ENCODE data around the gene IGSF22.
"Not testable (repeated sequence)": the region's sequence is repeated elsewhere in the genome, so short reads cannot be mapped to it uniquely, and the experiment has no call there.

IGSF22 gene

DNA sequence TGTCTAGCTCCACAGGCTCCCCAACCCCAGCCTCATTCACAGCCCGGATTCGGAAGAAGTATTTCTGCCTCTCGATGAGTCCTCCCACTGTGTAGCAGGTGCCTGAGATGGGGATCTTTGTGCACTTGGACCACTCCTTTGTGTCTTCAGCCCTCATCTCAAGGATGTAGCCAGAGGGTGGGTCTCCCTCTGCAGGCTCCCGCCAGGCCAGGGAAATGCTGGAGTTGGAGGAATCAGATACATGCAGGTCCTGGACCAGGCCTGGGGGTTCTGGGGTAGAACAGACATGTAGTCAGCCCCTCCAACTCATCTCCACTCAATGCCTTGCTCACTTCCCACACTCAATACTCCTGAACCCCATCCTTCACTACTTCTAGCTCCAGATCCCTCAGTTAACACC is 16.6 kb downstream of the IGSF22 start:
- no peak for DNase-seq

DNA sequence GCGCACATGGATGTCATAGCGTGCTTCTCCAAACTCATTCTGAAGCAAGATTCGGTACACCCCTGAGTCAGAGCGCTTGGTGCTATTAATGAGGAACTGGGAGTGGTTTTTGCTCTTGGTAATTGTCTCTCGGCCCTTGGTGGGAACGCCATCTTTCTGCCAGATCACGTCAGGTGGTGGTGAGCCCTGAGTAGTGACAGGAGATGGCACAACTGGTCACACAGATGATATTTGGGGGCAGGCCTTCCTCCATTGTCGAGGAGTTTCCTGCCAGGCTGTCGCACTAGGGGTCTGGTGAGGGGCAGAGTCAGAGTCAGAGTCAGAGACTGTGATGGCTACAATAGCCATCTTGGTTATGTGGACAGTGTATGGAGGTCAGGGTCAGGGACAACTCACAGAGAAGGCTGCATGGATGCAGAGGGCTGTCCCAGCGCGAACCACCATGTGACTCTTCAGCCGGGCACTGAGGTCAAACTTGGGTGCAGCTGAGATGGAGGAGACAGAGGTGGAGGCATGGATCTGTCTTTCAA is 18.1 kb downstream of the IGSF22 start:
- DNase-seq, result no peak

DNA sequence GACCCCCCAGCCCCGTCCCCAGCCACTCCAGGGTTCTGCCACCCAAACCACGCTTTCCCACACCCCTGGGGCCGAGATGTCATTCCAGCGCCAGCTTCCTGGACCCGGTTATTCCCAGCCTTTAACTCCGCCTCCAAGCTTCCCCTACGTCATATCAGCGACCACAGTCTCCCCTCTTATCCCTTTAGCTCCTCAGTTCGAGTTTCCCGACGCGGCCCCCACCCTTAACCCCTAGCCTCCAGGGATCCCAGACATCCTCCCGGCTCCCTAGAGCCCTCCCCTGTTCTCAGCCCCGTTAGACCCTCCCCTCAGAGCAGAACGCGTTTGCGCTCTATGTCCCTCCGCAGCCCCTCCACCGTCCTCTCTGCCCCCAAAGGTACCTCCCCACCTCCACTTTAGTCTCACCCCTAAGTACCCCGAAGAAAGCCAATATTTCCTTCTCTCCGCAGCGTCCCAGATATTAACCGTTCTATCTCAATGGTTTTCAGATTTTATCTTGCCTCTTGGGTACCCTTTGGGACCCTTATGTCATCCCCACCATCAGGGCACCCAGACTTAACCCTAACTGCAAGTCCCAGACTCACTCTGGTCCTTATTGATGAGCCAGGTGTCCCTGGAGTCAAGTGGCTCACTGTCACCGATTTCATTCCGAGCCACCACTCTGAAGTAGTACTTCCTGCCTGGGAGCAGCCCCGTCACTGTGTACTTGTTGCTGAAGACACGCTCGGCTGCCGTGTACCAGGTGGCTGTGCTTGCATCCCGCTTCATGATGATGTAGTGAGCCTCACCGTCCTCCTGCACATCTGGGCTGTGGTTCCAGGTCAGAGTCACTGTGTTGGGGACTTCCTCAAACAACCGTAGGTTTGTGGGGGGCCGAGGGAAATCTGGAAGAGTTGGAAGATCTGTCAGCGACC is 19.4 kb downstream of the IGSF22 start:
- no peak for DNase-seq

DNA sequence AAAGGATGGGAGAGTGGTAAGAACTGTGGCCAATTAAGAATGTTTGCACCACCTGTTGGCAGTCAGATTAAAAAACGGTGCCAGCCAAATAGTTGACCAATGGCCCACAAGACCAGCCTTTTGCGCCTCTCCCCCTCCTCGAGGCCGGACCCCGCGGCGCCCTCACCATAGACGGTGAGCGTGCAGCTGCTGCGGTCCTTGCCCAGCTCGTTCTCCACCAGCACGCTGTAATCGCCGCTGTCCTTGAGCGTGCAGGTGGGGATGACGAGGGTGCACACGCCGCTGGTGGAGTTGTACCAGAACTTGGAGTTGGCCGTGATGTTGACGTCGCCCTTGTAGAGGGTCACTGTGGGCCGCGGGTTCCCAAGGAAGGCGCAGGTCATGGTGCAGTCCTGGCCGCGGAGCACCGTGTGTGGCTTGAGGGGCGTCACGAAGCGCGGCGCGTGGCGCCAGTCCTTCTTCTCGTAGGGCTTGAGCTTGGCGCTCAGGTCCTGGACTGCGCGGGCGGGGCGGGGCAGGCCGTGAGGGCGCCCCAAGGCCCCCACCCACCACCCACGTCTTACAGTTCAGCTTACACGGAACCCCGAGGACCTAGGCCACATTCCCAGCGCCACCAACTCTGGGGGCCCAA is 20.2 kb downstream of the IGSF22 start:
- DNase-seq, result no peak

DNA sequence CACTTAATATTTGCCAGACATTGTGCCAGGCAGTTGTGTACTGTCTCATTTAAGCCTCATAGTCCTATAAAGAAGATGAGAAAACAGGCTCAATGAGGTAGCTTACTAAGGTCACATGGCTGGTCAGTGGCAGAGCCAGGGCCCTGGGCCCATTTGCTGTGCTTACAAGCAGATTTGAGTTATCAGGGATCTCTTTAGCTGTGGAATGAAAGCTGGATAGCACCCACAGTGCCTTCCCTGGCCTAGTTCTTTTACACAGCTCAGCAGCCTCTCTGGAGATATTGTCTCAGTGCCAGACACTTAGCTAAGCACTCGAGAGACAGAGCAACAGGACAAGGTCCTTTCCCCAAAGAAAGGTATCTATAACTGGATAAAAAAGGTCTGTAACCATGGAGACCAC is 21.3 kb downstream of the IGSF22 start:
- no peak for DNase-seq

DNA sequence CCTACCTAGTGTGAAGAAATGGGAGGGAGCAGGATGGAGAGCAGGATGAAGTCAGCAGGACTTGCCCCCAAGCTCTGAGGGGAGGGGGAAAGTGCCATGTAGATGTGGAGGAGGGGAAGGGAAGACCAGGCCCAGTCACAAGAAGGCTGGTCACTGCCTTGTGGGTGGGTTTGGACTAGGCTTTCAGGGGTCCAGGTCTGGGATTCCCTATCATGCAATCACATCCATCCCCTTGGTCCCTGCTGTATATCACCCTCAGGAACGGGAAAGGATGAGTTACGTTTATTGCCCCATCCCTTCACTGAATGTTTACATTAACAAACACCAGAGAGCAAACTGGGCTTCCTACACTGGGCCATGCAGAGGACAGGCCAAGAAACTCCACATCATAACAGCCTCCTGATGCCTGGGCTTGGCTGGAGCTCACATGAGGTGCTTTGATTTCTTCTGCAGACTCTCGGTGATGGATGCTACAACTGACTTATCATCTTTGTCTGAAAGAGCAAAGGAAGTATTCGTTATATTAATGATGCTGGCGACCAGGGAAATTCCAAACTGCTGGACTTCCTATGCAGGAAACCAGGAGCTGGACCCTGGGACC is 21.8 kb downstream of the IGSF22 start:
- no peak for DNase-seq

DNA sequence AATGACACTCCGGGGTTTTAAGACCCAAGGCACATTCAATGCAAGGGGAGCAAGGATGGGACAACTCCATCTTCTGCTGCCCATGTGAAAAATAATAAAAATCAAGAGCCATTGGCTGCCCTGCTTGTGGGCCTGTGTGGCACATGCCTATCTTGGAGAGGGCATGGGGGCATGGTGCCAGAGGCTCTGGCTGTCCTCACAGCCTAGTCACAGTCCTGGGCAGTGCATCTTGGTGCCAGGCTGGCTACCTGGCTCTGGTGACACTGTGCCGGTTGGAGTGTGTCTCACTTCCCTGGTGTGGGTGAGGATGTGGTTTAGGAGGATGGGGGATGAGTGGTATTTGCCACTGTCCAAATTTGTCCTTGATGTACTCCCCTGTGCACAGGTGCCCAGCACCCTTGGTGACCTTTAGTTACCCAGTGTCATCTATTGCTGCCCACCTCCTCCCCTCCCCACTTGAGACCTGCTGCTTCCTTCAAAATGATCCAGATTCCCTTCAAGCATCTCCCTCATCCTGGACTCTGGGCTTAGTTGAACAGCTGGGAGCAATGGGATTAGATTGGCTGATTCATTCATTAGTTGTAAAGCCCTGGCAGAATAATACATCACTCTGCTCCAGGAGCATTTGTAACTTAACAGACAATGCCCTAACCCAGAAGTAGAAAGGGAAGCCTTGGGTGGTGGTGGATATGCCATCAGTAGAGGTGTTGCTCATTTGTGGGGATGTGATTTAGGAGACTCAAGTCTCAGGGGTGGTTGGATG is 22.8 kb downstream of the IGSF22 start:
- DNase-seq, result no peak

DNA sequence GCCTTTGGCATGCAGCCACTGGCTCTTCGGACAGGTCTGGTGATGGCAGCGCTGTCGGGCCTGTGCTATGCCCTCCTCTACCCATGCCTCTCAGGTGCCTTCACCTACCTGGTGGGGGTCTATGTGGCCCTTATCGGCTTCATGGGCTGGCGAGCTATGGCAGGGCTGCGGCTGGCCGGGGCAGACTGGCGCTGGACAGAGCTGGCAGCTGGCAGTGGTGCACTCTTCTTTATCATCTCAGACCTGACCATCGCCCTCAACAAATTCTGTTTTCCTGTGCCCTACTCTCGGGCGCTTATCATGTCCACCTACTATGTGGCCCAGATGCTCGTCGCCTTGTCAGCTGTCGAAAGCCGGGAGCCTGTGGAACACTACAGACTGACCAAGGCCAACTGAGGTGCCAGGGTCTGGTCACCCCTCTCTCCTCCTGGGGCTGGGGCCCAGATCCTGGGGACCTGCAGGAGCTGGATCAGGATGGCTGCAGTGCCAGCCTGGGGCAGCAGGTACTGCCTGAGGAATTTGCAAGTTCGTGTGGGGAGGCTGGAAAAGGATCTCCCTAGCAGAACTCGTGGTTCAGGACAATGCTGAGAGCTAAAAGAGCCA is 24.3 kb downstream of the IGSF22 start:
- no peak for DNase-seq

DNA sequence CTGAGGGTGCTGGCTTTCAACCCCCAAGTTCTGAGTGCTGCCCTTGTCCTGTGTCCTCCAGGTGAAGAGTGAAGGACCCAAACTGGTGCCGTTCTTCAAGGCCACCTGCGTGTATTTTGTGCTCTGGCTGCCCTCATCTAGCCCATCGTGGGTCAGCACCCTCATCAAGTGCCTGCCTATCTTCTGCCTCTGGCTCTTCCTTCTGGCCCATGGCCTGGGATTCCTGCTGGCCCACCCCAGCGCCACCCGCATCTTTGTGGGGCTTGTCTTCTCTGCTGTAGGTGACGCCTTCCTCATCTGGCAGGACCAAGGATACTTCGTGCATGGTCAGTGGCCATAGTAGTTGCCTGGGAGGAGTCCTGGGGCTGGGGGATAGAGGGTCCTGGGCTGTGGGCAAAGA is 25.1 kb downstream of the IGSF22 start:
- no peak for DNase-seq

DNA sequence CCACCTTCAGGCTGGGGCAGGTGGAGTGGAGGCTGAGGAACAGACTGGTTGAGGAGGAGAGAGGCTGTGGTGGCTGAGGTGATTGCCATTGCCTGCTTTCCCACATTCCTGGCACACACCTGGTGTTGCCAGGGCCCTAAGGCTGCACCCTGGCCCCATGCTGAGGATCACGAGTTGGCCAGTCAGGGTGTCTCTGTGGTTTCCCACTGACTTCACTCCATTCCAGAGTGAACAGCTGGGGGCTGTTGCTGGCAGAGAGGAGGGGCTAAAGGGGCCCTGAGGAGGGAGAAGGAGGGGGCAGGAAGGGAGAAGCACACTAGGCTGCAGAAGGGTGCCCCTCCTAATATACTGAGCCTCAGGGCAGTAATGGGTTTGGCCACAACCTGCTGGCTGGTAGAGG is 25.6 kb downstream of the IGSF22 start:
- no peak for DNase-seq

DNA sequence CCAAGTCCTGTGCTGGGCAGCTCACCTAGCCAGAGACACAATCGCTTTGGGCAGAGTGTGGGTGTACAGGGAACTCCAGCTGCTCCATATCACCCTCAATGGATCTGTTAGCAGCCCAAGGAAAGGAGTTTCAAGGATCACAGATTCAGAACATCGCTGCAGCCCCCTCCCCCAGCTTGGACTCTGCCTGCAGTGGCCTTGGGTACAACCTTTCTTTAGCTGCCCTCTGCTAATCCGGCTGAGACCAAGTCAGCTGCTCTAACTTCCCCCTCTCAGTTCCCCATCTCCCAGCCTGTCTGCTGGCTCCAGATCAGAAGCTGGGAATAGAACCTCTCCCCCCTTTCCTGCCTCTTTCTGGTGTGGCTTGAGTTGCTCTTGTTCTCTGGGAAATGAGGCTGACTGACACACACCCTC is 26.1 kb downstream of the IGSF22 start:
- DNase-seq, result no peak

DNA sequence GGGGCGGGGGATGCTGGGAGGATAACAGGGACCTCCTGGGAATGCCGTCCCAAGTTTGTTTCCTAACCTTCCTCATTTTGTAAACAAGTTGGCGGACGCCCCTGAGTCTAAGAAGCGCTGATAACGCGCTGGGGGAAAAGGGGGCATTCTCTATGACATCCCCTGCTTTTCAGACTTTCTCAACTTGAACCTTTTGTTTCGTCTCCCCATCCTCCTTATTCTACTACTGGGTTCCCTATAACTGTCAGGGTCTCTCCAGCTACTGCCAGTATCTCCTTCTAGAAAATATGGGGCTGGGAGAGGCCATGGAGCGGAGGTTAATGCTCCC is 26.8 kb downstream of the IGSF22 start:
- no peak for DNase-seq

DNA sequence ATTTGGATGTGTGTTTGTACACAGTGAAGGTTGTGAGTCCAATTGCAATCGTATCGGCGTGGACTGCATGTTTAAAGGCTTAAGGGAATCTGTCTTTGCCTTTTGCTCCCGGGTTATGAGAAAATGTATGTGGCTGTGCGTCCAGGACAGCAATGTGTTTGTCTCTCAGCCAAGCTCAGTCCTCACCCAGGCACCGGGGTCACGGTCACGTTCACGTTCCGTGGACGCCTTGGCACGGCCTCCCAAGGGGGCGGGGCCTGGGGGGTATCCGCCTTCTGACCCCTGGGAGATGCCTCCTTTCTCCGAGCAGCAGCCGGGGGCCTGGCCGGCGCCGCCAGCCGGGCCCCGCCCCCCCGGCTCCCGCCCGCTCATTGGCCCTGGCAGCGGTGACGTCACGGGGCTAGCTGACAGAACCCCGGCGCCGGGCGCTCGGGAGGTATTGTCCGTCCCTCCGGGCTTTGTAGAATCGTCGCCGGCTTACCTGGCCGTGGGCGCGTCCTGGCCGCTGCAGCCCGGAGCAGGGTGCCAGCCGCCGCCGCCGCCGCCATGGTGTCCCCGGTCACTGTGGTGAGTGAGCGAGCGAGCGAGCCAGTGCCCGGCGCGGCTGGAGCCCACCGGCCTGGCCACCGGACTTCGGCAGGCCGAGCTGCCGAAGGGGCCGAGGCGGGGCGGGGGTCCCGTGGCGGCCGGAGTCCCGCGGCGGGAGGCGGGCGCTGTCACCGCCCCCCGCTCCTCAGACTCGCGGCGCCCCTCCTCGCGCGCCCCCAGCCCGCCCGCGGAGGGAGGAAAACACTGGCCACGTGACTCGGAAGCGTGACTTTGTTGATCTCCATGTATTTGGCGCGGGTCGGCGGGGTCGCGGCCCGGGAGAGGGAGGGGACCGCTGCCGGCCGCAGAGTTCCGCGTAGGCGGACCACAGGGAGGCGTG is 27.4 kb downstream of the IGSF22 start, which contains the start of gene TMEM86A:
Gene TMEM86A, plus strand, starts transcription at position 439 of the 928 bp plus-strand sequence. Its CDS starts 108 bp downstream, at position 547.
- DNase-seq, result peak; percentile 97

DNA sequence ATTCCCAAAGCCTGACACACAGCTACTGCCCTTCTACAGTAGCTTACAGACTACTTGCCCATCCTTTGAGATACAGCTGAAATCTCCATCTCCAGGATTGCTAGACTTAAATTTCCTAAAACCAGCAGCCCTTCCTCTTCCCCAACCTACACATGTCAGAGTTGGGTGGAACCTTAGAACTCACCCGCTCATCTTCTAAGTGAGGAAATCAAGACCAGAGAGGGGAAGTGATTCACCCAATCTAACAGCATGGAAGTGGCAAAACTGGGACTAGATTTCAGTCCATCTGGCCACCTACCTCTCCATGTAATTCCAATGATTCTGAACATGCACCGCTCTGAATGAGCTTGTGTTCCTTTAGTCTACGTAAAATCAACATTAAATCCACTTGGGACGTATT is 28.4 kb downstream of the IGSF22 start:
- DNase-seq, result no peak

DNA sequence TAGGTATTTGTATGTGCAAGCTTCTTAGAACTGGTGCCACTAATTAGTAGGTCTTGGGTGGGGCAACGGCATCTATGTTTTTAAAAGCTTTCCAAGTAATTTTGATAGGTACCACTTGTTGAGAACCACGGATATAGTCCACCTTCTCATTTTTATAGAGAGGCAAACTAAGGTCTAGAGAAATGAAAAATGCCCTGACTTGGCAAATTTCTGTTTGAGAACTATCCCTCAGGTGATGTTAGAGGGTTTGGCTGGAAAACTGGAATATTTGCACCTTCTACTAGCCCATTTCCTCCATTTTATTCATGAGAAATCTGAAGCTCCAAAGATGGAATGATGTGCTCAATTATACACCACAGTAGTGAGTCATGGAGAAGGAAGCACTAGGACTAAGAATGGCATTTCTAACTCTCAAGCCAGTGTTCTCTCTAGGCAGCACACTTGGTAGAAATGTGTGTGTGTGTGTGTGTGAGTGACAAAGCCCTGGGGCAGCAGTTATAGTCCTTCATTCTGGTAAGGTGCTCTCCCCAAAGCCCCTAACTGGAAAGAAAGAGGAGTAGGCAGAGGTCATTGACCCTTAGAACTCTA is 29.3 kb downstream of the IGSF22 start:
- DNase-seq, result no peak

DNA sequence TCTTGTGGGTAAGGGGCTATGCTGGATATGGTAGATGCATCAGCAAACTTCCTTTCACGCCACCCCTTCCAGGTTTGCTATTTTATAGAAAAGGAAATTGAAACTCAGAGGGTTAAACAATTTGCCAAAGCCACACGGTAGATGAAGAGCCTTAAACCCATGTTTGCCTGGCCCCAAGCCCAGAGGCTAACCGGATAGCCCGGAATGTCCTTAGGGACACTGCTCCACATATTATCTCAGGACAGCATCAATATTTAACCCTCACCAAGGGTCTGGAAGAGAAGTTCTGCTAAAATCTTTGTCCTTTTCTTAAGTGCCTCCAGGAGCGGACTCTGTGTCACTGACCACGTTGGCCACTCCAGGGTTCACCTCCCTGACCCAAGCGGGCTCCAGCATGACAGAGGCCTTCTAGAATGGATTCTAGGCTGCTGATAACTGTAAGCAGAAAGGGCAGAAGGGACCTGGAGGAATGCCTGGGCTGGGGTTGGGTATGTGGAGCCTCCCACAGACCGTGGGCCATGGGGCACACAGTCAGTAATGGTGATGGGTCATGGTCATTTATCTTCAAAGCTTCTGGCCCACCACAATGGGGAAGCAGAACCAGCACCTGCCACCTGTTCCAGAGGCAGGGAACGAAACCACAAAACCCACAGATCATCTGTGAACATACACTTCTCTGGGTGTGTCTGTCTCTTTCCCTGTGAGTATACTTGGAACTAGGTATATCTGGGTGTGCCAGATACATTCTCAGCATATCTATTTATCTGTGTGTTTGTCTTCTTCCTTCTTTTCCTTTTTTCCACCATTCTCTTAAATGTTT is 32.8 kb downstream of the IGSF22 start:
- no peak for DNase-seq

DNA sequence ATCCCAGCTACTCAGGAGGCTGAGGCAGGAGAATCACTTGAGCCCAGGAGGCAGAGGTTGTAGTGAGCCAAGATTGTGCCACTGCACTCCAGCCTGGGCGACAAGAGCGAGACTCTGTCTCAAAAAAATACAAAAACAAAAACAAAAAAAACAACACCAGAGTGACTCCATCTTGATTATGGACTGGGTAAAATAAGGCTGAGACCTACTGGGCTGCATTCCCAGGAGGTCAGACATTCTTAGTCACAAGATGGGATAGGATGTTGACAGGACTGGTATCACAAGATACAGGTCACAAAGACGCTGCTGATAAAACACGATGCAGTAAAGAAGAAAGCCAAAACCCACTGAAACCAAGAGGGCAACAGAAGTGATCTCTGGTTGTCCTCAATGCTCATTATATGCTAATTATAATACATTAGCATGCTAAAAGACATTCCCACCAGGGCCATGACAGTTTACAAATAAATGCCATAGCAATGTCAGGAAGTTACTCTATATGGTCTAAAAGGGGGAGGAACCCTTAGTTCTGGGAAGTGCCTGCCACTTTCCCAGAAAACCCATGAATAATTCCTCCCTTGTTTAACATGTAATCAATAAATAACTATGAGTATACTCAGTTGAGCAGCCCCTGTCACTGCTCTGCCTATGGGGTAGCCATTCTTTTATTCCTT is 34.4 kb downstream of the IGSF22 start:
- DNase-seq, result not testable (repeated sequence)

DNA sequence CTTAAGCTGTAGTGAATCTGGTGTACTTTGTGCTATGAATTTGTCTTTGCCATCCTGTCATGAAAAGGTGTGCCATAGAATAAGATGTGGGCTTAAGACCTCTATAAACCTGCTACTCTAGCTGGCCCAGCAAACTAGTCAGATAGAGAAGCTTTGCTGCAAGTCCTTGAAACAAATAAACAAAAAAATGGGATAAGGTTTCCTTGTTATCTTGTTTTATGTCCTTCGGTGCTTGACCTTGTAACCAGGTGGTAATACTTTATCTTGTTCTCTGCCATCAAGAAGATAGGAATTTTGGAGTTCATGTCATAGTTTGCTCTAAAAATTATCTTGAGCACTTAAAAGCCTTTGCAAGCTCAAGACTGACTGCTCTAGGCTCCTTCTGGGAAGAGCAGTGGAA is 41.7 kb downstream of the IGSF22 start:
- DNase-seq, result no peak

DNA sequence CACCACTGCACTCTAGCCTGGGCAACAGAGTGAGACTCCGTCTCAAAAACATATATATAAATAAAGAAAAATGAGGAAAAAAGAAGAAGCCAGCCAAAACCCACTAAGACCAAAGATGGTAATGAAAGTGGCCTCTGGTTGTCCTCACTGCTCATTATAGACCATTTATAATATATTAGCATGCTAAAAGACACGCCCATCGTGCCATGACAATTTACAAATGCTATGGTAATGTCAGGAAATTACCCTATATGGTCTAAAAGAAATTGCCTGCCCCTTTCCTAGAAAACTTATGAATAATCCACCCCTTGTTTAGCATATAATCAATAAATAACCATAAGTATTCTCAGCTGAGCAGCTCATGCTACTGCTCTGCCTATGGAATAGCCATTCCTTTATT is 43.5 kb downstream of the IGSF22 start:
- no peak for DNase-seq

DNA sequence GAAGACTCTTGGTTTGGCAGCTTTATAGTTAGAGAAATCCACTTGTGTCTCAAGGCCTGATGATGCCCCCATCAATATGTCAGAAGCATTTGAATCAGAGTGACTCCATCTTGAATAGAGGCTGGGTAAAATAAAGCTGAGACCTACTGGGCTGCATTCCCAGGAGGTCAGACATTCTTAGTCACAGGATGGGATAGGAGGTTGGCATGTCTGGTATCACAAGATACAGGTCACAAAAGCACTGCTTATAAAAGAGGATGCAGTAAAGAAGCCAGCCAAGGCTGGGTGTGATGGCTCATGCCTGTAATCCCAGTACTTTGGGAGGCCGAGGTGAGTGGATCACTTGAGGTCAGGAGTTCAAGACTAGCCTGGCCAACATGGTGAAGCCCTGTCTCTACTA is 44.0 kb downstream of the IGSF22 start:
- DNase-seq, result not testable (repeated sequence)
